HTERT RPE-1 (cell line): Measurements from ENCODE around the gene LYZL4.

Experiments
- in situ Hi-C: fragments of 300-500 bp; cut with MboI; formaldehyde crosslinking; loops from 4 replicates; pipeline ENCODE4 v1.14.3; 2020; ENCODE audit warnings: low sequenced_read_pairs

Gene LYZL4

GRCh38 chr3:42375121-42375800, 35.1 kb downstream of the LYZL4 start:
- in situ Hi-C loops = no loop called here

GRCh38 chr3:42371776-42372175, 38.6 kb downstream of the LYZL4 start:
- in situ Hi-C loops = no loop called here

- in situ Hi-C loops = no loop called here
Observed at GRCh38 chr3:42369832-42370231, 40.6 kb downstream of the LYZL4 start.

GRCh38 chr3:42369304-42369703, 41.1 kb downstream of the LYZL4 start:
- in situ Hi-C loops = no loop called here

- in situ Hi-C loops = no loop called here
Observed at GRCh38 chr3:42368861-42369260, 41.5 kb downstream of the LYZL4 start.

GRCh38 chr3:42367903-42368302, 42.5 kb downstream of the LYZL4 start:
- in situ Hi-C loops = no loop called here

GRCh38 chr3:42366550-42366949, 43.9 kb downstream of the LYZL4 start:
- in situ Hi-C loops = no loop called here

- in situ Hi-C loops = no loop called here
Observed at GRCh38 chr3:42357335-42357734, 53.1 kb downstream of the LYZL4 start.

GRCh38 chr3:42355612-42356011, 54.8 kb downstream of the LYZL4 start:
- in situ Hi-C loops = no loop called here

- in situ Hi-C loops = no loop called here
Observed at GRCh38 chr3:42353631-42354030, 56.8 kb downstream of the LYZL4 start.

GRCh38 chr3:42351207-42351606, 59.2 kb downstream of the LYZL4 start:
- in situ Hi-C loops = no loop called here

- in situ Hi-C loops = no loop called here
Observed at GRCh38 chr3:42349765-42350594, 60.4 kb downstream of the LYZL4 start.

GRCh38 chr3:42347928-42348327, 62.5 kb downstream of the LYZL4 start:
- in situ Hi-C loops = no loop called here
